Measurements from ENCODE around the gene AZI2.
A peak's percentile ranks its signal among the peaks of the same experiment; 100 is the strongest.

Gene AZI2

DNA sequence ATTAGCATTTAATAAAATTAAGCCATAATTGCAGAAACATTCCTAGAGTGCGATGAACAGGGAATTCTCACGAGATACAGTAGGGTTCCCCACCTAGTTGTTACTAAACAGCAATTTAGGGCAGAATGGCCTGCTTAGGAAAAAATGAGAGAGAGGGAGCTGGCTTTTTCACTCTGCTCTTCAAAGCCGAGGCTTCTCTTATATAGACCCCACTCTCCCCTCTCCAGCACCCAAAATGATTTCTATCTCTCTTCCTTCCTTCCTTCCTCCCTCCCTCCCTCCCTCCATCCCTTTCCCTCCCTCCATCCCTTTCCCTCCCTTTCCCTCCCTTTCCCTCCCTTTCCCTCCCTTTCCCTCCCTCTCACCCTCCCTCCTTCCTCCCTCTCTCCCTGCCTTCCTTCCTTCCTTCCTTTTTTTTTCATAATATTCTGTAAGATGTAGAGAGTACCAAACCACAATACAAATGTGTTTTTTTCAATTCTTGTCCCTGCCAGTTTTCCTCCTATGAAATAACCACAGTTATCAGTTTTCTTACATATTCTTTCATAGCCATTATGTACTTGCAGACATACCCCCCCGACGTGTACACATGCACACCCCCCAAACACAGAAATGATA, 48.2 kb downstream of the AZI2 start:
- FAIRE-seq = no peak

DNA sequence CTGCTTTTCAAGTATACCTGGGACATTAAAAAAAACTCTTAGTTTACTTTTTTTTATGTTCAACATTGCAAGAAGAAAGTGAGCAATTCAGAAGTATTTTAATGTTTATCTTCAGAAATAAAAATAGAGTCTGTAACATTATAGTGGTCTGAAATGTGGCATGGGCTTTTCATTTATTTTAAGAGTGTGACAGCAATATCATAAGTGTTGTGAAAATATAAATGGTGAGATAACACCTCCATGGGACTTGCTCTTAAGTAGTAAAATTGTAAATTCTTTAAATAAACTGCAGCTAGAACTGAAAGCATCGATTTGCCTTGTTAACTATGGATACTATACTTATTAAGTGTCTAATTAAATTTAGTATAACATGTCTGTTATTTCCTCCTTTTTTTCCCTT, 48.9 kb downstream of the AZI2 start:
- FAIRE-seq = peak; percentile 47

DNA sequence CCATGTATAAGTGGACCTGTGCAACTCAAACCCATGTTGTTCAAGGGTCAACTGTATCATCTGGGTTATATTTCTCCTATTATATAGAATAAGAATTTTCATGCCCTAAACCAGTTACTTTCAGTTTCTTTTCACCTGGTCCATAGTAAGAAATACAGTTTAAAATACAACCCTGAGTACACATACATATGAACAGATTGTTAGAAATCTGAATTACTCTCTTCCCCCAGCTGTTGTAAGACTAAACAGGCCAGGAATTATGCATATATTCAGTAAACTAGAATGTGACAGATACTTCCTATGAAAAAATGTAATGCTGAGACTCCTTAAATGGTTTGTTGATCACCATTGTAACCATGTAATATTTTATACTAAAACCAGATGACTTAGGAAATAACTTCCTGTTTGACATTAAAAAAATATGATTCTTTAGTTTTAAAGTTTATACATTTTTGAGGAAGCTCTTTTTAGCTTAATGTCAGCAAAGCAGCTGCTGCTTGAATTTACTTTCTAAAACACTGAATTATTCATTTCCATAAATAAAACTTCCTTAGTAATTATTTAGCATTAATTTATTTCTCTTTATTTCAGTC, 52.6 kb downstream of the AZI2 start:
- FAIRE-seq = peak; percentile 6

DNA sequence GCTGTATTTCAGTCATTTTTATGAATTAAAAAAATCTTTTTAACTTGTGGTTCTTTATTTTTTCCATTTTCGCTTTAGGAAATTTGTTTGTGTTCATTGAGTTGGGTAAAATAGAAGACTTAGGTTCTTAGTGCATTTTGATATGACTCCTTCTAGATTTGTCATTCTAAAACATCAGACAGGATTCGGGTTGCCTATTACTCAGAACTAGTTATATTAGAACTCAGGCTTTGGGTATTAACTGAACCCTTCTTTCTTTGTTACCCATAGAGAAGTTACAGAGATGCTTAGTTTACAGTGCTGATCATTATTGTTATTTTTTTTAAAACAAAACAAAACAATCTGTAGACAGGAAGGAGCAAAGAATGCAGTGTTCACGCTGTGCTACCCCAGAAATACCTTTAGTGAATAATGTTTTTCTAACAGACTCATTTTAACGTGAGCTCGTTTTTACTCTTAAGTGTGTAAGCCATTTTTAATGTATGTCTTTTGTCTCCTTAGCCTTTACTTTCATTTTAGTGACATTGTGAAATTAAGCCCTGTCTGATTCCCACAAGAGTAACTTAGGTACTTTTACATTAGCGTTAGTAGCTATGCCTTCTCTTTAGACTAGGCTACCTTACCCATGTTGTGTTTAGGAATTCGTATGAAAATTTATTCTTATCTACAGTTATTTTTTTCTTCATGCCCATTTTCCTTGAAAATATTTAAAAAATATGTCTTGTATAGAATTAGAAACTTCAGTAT, 53.8 kb downstream of the AZI2 start:
- FAIRE-seq = peak; percentile 19

DNA sequence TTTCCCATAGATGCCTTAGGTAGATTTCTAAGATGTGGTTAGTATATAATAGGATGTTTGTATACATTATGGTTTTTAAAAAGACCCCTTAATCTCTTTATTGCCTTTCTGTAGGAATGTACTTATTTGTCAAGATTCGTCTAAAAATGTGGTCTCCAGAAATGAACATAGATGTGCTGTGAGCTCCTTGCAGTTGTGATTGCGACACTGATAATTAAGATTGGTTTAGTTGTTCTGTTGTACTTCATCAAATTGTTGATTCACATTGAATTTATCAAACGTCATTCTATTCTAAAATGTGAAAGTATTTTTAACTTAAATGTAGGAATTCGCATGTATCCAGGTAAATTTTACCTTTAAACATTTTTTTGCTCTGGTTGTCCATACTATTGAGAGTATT, 56.0 kb downstream of the AZI2 start:
- no peak for FAIRE-seq

DNA sequence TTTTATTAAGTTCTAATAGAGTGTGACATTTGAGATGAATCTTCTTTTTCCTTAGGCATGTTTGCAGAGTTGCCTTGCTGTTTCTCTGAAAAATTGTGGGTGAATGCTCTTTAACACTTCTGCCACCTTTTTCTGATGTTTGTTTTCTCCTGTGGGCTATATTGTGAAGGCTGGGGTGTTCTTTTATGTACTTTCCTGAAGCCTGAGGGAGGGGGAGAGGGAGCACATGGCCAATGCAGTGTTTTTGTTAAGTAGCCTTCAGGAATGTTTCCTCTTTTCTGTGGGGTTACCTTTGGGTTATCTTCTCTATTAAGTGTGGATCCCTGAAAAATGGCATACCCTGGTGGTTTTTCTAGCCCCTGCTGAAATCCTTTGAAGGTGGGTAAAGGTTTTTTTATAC, 57.0 kb downstream of the AZI2 start:
- FAIRE-seq = no peak

DNA sequence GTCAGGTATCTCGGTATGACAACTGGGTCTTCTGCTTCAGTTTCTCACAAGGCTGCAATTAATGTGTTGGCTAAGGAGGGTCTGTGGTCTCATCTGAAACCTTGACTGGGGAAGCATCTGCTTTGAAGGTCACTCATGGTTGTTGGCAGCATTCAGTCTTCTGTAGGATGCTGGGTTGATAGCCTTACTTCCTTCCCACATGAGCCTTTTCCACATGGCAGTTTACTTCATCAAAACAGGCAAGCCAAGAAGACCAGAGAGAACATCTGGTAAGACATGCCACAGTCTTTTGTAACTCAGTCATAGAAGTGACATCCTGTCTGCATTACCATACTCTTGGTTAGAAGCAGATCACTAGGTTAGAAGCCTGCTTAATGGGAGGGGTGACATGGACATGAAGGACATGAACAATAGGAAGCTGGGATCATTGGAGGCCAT, 57.7 kb downstream of the AZI2 start:
- no peak for FAIRE-seq

DNA sequence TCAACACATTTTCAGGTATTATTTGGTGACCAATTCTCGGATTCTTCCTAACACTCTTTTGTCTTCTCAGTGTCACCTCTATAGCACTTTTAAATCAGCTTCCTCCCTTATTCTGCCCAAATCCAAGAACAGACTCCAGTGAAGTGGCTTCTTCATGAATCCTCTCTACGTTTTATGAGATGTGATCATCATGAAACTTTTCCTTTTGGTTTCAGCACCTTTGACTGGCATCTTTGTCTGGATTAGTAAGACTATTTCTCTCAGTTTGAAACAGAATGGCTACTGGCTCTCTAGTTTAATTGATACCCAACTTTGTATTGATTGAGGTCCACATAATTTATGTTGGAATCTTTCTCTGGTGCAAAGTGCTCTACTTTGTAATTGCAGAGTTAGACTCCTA, 61.6 kb downstream of the AZI2 start:
- no peak for FAIRE-seq

DNA sequence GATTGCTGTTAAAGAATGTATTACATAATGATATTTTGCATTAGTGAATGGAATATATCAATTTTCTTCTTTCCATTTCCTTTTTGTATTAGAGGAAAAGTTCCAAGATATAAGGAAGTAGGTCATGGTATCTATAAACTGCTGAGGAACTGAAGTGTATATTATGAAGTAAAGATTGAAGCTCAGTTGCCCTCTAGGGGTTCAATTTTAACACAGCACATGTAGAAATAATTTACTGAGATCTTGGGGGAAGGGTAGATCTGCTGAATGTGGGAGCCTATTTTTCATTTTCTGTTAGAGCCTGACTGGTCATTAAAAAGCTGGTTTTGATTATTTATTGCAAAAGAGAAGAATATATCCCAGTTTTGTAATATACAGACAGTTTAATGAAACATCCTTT, 62.0 kb downstream of the AZI2 start:
- FAIRE-seq = peak; percentile 98

DNA sequence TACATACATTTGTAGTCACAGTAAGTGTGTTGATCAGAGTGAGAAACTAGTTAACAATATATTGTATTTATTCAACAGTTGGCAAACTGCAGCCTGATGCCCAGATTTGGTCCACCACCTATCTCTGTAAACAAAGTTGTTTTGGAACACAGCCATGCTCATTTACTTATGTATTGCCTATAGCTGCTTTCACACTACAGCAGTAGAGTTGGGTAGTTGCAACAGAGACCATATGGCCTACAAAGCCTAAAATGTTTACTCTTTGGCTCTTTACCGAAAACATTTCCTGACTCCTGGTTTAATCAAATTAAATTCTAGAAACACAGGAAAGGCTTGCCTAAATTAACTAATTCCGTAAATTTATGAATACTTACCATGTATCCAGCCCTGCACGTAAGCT, 67.8 kb downstream of the AZI2 start:
- no peak for FAIRE-seq

DNA sequence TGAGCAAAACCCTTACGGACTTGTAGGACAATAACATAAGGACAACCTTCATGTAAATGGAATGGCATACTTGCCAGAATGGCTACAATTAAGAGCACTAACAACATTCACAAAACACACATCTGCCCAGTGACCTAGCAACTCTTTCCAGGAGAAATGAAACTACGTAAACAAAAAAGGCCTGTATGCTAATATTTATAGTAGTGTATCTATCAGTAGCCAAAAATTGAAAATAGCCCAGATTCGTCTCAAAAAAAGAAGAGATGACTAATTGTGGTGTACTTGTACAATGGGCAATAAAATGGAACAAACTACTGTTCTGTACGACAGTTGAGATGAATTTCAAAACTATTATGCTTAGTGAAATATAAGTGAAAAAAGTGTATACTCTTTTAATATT, 68.9 kb downstream of the AZI2 start:
- no peak for FAIRE-seq

DNA sequence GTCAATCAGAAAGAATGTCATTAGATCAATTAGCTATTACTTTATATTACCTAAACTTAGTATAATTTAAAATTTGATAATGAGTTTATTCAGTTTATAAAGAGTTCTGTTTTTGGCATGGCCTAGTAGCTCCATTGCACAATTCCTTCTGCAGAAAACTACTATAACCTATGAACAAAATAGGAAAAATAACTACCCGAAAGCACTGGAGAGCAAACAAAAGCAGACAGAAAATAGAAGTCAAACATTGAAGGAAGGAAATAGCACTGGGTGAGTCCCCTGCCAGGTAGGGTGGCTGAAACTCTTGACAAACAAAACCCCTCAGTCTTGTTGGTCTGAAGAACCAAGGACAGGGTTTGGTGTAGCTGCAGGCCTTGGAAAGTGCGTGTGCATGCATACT, 69.7 kb downstream of the AZI2 start:
- FAIRE-seq = no peak

DNA sequence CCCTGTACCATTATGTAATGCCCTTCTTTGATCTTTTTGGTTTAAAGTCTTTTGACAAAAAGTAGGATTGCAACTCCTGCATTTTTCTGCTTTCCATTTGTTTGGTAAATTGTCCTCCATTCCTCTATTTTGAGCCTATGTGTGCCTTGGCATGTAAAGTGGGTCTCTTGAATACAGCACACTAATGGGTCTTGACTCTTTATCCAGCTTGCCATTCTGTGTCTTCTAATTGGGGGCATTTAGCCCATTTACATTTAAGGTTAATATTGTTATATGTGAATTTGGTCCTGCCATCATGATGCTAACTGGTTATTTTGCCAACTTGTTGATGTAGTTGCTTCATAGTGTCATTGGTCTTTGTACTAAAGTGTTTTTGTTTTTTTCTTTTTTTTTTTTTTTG, 74.8 kb downstream of the AZI2 start:
- no peak for FAIRE-seq

Data from A204.1 (cell line).